HG03159 (cell line): ENCODE data around the gene ETV3.

ENCODE experiments used
- ATAC-seq: cut with Tn5 transposase; IDR thresholded peaks from one replicate; pipeline ENCODE4 v1.9.1; 2021; ENCODE audit warnings: mild to moderate bottlenecking, moderate library complexity; ENCODE audit not compliant: unreplicated experiment

The ETV3 gene

DNA sequence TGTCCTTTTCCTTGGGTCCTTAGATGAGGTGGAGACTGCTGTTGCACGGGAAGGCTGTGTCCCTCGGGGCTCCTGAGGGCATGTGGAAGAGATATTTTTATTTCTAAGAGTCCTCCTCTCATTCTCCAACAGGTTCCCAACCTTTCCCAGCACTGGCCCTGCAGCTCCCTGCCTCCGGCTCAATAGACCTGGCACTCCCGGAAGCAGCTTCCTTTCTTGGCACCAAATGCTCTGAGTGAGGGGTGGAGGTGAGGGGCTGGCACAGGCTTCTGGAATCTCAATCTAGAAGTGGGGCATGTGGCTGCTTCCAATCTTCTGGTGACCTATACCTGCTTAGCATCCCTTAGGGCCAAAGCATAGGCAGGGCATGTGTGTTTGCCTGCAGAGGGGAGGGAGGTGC is 43.1 kb downstream of the ETV3 start:
- no peak for ATAC-seq

DNA sequence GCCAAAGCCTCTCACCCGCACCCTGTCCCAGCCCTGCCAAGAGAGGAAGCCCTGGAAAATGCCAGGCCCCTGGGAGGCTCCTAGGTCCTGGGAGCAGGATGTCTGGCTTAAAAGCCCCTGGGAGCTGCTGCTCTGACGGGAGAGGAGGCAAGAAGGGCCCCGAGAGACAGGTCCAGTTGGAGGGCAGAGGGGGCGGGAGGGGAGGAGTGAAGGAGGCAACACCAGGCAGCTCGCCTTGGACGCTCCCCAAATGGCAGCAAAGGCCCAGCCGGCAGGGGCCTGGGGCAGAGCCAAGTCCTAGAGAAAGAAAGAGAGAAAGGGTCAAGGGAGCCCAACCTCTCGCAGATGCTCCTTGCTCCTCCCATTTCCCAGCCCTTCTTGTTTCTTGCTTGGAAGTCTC is 45.4 kb downstream of the ETV3 start:
- no peak for ATAC-seq

DNA sequence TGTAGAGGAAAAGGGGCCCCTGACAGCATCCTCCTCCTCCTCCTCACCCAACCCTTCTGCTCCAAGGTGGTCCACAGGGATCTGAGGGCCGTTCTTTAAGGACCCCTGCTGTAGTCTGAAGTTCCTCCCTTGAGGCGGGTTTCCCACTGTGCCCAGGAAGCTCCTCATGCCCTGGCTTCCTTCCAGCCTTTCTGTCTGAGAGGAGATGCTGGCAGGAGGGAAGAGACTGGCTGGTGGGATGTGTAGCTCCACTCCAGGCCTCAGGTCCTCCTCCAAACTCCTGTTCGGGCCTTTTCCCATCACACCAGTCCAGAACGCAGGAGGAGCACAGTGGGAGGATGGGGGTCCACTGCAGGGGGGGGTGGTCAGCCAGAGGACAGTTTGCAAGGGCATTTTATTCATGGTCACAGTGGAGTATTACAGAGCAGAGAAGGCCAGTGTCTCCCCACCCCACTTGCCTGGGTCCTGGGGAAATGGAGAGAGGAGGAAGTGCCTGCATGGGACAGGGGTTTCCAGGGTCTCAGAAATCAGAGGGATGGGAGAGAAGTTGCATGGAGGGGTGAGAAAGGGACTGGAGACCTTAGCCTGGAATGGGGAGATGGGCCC is 46.4 kb downstream of the ETV3 start:
- no peak for ATAC-seq

DNA sequence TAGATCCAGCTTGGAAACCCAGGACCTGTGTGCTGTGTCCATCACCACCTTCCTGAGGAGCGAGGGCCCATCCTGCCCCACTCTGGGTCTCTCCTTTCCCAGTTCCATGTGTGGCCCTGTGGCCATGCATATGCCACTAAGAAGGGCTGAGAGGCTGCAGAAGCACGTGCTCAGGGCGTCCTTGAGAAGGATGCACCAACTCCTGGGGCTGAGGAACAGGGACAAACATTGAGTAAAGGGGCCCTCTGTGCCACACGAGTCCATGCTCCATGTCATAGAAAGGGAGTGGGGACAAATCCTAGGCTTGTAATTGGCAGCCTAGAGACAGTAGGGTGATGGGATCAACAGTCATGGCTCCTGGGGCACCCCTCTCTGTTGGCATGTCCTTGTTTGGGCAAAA is 47.0 kb downstream of the ETV3 start:
- ATAC-seq = no peak

DNA sequence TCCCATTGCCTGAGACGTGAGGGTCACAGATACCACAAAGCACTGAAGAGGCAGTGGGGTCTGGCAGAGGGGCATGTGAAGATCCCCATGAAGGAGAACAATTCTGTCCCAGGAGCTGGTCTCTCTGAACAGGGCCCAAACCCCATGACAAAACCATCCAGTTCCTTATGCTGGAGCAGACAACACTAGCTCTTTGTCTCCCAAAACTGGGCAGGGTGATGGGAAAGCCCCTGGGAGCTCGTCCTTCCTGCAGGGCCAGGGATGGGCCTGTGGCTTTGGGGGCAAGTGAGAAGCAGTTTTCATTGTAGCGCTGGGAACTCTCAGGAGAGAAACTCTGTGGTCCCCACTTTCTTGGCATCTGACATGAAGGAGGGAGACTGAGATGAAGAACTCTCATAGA is 47.4 kb downstream of the ETV3 start:
- ATAC-seq = no peak

DNA sequence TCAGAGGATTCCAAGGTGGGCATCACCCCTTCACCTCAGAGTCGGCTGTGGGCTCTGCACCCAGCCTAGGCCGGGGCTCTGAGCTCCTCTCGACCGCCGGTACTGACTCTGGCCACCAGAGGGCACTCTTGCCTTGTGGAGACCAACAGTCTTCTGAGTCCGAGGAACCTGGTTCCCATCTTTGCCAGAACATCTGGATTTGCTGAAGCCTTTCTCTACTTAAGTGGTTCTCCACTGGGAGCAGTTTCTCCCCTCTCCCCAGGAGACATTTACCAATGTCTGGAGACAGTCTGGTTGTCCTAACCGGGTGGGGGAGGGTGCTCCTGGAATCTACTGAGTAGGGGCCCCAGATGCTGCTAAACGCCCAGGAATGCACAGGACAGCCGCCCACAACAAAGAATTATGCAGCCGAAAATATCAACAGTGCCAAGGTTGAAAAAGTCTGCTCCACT is 48.0 kb downstream of the ETV3 start:
- ATAC-seq = no peak

DNA sequence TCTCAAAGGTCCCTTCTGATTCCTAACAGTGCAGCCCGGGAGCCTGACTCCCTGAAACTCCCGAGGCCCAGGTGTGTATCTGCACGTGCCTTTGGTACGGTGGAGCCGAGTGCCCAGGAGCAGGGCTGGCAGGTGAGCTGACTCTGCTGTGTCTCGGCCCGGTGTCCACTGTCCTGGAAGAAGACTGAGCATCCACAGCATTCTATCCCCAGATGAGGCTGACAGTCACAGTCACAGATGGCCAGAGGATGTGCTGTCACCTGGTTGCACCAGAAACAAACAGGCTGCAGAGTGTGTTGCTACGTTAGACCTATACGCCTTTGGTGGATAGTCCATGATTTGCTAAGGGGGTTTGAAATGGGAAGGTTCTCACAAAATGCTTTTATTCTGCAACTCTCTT is 48.4 kb downstream of the ETV3 start:
- no peak for ATAC-seq

DNA sequence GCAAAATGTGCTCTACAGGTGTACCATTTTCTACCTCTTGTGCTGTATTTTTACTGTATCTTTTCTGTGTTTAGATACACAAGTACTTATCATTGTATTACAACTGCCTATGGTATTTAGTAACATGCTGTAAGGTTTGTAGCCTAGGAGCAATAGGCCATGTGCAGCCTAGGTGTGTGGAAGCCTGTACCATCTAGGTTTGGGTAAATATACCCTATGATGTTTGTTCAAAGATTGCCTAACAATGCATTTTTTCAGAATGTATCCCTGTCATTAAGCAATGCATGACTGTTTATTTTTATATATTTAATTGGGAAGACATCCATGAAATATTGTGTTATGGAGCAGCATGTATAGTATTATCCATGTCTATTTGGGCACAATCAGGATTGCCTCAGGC is 49.6 kb downstream of the ETV3 start:
- ATAC-seq = no peak

DNA sequence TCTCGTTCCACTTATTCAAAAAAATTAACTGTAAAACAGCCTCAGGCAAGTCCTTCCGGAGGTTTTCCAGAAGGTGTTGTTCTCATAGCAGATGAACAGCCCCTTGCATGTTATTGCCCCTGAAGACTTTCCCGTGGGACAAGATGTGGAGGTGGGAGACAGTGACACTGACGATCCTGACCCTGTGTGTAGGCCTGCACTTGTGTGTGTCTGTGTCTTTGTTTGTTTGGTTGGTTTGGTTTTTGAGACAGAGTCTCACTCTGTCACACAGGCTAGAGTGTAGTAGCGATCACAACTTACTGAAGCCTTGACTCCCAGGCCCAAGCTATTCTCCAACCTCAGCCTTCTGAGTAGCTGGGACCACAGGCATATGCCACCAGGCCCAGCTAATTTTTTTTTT is 51.2 kb downstream of the ETV3 start:
- no peak for ATAC-seq

DNA sequence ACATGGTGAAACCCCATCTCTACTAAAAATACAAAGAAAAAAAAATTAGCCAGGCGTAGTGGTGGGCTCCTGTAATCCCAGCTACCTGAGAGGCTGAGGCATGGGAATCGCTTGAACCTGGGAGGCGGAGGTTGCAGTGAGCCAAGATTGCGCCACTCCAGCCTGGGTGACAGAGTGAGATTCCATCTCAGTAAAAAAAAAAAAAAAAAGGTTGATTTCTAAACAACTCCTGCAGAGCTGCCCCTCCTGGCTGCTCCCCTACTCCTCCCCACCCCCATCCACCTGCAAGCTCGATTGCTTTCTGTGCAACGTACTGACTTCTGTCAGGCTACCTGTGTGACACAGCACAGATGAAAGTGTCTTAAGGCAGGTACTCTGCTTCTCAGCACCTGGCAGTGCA is 51.9 kb downstream of the ETV3 start:
- no peak for ATAC-seq

DNA sequence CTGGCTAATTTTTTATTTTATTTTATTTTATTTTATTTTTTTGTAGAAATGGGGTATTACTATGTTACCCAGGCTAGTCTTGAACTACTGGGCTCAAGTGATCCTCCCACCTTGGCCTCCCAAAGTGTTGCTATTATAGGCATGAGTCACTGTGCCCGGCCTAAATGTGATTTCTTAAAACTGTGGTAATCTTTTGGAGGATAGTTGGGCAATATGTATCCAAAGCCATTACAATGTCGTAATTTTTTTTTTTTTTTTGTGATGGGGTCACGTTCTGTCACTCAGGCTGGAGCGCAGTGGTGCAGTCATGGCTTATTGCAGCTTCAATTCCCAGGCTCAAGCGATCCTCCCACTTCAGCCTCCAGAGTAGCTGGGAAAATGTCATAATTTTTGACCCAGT is 52.8 kb downstream of the ETV3 start:
- ATAC-seq = no peak

DNA sequence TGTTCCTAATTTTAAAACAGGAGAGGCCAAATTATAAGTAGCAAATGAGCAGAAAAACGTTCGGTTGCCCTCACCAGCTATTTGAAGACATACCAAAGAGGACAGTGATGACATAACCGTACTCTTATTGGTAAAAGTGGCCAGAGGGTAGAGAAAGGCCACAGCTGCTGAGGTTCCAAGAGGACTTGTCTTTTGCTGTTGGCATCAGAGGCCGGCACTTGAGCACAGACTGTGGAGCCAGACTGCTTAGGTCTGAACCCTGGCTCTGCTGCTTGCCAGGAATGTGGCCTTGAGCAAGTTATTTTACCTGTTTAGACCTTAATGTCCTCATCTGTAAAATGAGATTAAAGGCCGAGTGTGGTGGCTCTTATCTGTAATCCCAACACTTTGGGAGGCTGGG is 53.5 kb downstream of the ETV3 start:
- ATAC-seq = no peak

DNA sequence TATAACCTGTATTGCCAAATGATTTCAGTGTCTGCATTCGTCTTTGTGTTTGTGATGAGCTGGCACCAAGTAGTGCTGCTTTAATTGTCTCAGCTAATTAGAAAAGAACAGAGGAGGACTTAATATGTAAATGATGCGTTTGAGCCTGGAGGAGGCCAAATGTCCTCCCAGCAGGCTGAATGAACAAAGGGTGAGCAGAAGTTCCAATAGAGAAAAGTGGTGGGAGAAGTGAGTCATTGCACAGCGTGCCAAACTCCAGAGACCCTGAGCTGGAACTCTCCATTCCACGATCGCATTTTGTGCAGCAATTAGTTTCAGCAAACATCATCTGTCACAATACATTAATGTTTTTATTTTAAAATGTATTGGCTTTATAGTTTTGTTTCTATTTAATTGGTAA is 56.5 kb downstream of the ETV3 start:
- no peak for ATAC-seq

DNA sequence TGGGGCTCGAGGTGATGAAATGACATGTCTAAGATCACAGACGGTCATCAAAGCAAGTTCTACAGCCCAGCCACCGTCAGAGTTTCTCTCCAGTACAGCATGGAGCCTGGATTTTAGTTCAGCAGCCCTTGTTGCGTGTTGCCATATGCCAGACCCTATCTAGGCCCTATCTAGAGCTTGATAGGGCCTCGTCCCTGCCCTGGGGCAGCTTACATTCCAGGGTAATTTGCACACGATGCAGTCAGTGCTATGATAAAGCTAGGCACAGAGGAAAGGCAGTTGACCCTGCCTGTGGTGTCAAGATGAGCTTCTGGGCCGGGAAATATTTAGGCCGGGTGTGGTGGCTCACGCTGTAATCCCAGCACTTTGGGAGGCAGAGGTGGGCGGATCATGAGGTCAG is 57.5 kb downstream of the ETV3 start:
- ATAC-seq = no peak

DNA sequence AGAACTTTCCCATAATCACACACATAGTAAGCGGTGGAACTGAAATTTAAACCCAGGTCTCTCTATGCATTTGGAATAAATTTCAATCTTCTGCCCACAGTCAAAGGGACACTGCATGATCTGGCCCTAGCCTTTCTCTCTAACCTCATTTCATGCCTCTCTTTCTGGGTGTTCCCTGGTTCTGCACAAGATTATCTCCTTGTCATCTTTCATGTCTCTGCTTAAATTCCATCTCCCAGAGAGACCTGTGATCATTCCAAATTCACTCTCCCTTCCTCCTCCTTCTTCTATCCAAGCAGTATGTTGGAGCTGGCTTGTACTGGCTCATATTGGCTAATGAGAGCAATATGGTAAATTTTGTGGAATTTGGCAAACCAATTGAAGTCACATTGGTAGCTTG is 60.8 kb downstream of the ETV3 start:
- ATAC-seq = no peak

DNA sequence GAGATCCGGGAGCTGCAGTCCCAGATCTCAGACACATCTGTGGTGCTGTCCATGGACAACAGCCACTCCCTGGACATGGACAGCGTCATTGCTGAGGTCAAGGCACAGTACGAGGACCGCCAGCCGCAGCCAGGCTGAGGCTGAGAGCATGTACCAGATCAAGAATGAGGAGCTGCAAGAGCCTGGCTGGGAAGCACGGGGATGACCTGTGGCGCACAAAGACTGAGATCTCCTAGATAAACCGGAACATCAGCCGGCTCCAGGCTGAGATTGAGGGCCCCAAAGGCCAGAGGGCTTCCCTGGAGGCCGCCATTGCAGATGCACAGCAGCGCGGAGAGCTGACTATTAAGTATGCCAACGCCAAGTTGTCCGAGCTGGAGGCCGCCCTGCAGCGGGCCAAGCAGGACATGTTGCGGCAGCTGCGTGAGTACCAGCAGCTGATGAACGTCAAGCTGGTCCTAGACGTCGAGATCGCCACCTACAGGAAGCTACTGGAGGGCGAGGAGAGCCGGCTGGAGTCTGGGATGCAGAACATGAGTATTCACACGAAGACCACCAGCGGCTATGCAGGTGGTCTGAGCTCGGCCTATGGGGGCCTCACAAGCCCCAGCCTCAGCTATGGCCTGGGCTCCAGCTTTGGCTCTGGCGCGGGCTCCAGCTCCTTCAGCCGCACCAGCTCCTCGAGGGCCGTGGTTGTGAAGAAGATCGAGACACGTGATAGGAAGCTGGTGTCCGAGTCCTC is 64.1 kb downstream of the ETV3 start:
- no peak for ATAC-seq
